Heart right ventricle (tissue), 16 donors: ENCODE data around the gene RAB31. TPM values are rescaled to one million over a fixed set of nuclear protein-coding genes. Genes with fewer than 3 reads are reported as not detected.

Experiments
- ATAC-seq, 8 donors: fragments of 200-7000 bp; cut with Tn5 transposase; one replicate each; pipeline ENCODE4 v1.9.1; 2020; ENCODE audit warnings: mild to moderate bottlenecking in 8 of 8, moderate library complexity in 8 of 8, moderate number of reproducible peaks in 1 of 8
- DNase-seq, 2 donors: peaks; one replicate each; pipeline ENCODE4 v3.0.0-alpha.2; 2020
- H3K27ac ChIP-seq, 10 donors: fragments of 200-600 bp; sonication (generic) in 2 of 10; one replicate each; pipeline versions ENCODE4 v1.5.0 to v1.8.0; 2020 to 2022; ENCODE audit warnings: mild to moderate bottlenecking in 3 of 10
- H3K27me3 ChIP-seq, 7 donors: fragments of 200-600 bp; one replicate each; pipeline ENCODE4 v1.8.0; 2021 to 2022; ENCODE audit warnings: mild to moderate bottlenecking in 2 of 7
- H3K36me3 ChIP-seq, 9 donors: fragments of 200-600 bp; sonication (generic) in 1 of 9; one replicate each; pipeline versions ENCODE4 v1.5.0 to v1.8.0; 2020 to 2022; ENCODE audit warnings: mild to moderate bottlenecking in 2 of 9
- H3K4me1 ChIP-seq, 9 donors: fragments of 200-600 bp; sonication (generic) in 1 of 9; one replicate each; pipeline versions ENCODE4 v1.5.0 to v1.8.0; 2020 to 2022; ENCODE audit warnings: mild to moderate bottlenecking in 4 of 9
- H3K4me3 ChIP-seq, 10 donors: fragments of 200-600 bp; sonication (generic) in 2 of 10; one replicate each; pipeline versions ENCODE4 v1.5.0 to v1.8.0; 2020 to 2022; ENCODE audit warnings: mild to moderate bottlenecking in 7 of 10, moderate library complexity in 2 of 10
- H3K9me3 ChIP-seq, 11 donors: fragments of 200-600 bp in 10 of 11; sonication (generic) in 2 of 11; one replicate each; pipeline versions ENCODE4 v1.5.0 to v1.8.0; 2013 to 2022; ENCODE audit warnings: mild to moderate bottlenecking in 2 of 11, control low read depth in 1 of 11, moderate library complexity in 1 of 11
- WGBS, 2 donors: extraction: QIAGEN DNeasy Blood & Tissue Kit; methylation state at CpG; one replicate each; pipeline ENCODE4 v1.1.7; 2013; ENCODE audit warnings: inconsistent platforms in 1 of 2; 5-methylcytosine and 5-hydroxymethylcytosine counted together
- intact Hi-C, 10 donors: fragments of 100-400 bp; cut with DNase I; formaldehyde crosslinking; loops; one replicate each; pipeline versions ENCODE4 v1.11.1 to v1.14.2; 2022
- polyA plus RNA-seq, 2 donors: library from polyadenylated mRNA; stranded (reverse); fragments of 200-250 nt; gene quantifications; one replicate each; pipeline ENCODE4 v1.2.3, GENCODE V29; 2013
- total RNA-seq, 10 donors: library from RNA; stranded (reverse); fragmentation: NEBNext Ultra II Directional in 3 of 10; extraction: Animal tissue kit (Norgen Biotek cat#: 25700) in 3 of 10; gene quantifications; one replicate each; pipeline versions ENCODE4 v1.2.1 to v1.2.4, GENCODE V29; 2021 to 2023
- TF ChIP-seq, protein P1 (sequence below), 9 donors: fragments of 200-600 bp; sonication (generic) in 2 of 9; IDR thresholded peaks; one replicate each; pipeline versions ENCODE4 v1.5.0 to v1.8.0; 2021 to 2022; ENCODE audit warnings: antibody characterized with exemption in 9 of 9, mild to moderate bottlenecking in 5 of 9, moderate library complexity in 1 of 9
- donor health status: Arrhythmogenic right ventricular cardiomyopathy.
- donor health status: ischemic (EF 13 %, LVEDD 7.1; RV severe dilation, severe dysfunction).
- donor health status: healthy with polysubstance abuse.
- donor health status: DM: no; HTN: yes; CAD: no.
- donor health status: DM: no; HTN: no; CAD: no.
- donor health status: ischemic (EF 25% LVEDD 6.9; RV normal size, moderate dysfunction).
- donor health status: ischemic (EF 25% LVEDD 5.7; RV mildly dilated, moderate dysfunction).
- donor health status: healthy.
- donor health status: DM: yes; HTN: yes; CAD: no.
- donor health status: Ischemic cardiomyopathy.
- donor health status: ischemic (EF 35%, LVEDD 5.7; RV mildly dilated, moderate dysfunction).
- donor health status: nonischemic (EF 11% LVEDD 7.7; RV severe dilation, severe dysfunction).
- donor health status: DM: yes; HTN: yes; CAD: no.
- donor health status: PGD.
- donor health status: ischemic (EF 29% LVEDD 5.4; RV normal size, mild dysfunction).
- donor health status: nonischemic (EF 23%, LVEDD 6.1; RV moderate dilation, normal function).

RAB31 gene
- total and polyA plus RNA-seq, 12 donors: 4.5 to 47.8 (median 16.6) TPM

- H3K4me3 ChIP-seq: no peak overlapping the region
- H3K4me1 ChIP-seq: peaks cover 0 to 62% (median 17%) of the 10 kb centered on the region in 9 donors
- WGBS, 2 donors: 83 to 90% methylated on average over 12 of the region's 12 CpGs
- TF ChIP-seq, protein P1, sequence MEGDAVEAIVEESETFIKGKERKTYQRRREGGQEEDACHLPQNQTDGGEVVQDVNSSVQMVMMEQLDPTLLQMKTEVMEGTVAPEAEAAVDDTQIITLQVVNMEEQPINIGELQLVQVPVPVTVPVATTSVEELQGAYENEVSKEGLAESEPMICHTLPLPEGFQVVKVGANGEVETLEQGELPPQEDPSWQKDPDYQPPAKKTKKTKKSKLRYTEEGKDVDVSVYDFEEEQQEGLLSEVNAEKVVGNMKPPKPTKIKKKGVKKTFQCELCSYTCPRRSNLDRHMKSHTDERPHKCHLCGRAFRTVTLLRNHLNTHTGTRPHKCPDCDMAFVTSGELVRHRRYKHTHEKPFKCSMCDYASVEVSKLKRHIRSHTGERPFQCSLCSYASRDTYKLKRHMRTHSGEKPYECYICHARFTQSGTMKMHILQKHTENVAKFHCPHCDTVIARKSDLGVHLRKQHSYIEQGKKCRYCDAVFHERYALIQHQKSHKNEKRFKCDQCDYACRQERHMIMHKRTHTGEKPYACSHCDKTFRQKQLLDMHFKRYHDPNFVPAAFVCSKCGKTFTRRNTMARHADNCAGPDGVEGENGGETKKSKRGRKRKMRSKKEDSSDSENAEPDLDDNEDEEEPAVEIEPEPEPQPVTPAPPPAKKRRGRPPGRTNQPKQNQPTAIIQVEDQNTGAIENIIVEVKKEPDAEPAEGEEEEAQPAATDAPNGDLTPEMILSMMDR (IDR thresholded peaks at IDR 0.05): no peak
- intact Hi-C loops: loop anchor here in 4 of 10 donors (5.0 to 10.0 kb wide), 4 partner anchors 66 to 218 kb away; partner anchors contain the start of gene VAPA (in 1 of the 4)
- H3K27me3 ChIP-seq: no peaks in the 10 kb centered on the region
- DNase-seq: no peak
- no peak for ATAC-seq
- H3K27ac ChIP-seq: peak overlapping the region in 3 of 10 donors; percentile 82 to 93 (median 93)
- H3K36me3 ChIP-seq: no peaks in the 10 kb centered on the region
- no peaks in the 10 kb centered on the region for H3K9me3 ChIP-seq
Measured at GRCh38 chr18:9706081-9706935, 1.8 kb upstream of the RAB31 start.

DNA sequence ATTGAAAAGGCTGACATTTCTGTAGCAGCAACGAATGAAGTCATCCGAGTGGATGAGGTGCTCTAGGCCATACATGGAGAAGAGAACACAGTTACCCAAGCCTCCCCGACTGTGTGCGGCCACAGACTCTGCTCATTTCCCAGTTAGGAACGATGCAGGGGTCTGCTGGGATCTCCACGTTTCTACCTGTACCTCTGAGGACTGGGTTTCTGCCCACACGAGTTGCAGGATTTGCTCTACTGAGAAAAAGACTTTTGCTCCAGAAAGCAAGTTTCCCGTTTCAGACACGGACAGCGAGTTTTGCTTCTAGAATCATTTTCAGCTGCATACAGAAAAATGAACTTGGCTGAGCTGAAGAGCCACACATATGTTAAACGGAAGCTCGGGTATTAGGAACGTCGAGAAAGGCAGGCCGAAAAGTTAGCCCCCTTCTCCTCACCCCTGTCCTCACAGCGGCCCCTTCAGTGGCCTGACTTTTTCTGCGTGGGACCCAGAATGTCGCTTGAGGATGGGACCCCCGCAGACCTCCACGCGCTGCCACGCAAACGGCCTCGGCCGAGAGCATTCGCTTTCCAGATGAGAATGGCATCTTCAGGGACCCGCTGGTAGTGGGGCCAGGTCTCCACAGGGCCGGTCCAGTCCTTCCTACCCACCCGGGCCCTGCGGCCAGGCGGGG lies 582 bp upstream of the RAB31 start:
- Histone ChIP-seq H3K4me1 (peaks cover 0 to 64% (median 18%) of the 10 kb centered on the region in 9 donors), H3K27me3 (no peaks in the 10 kb centered on the region), H3K36me3 (no peaks in the 10 kb centered on the region), H3K9me3 (no peaks in the 10 kb centered on the region), H3K27ac (peak overlapping the region; percentile 75 to 96 (median 88)), H3K4me3 (peak overlapping the region; percentile 18 to 89 (median 78))
- WGBS, 2 donors: 19% methylated on average over 30 to 31 of the region's 31 CpGs
- DNase-seq: no peak
- ATAC-seq: peak in 5 of 8 donors; percentile 3 to 20 (median 13)
- intact Hi-C loops: loop anchor here in 4 of 10 donors (5.0 to 10.0 kb wide), 4 partner anchors 65 to 217 kb away; partner anchors contain the start of gene VAPA (in 1 of the 4)
- TF ChIP-seq, protein P1 (IDR thresholded peaks at IDR 0.05): no peak

GRCh38 chr18:9708434-9709303 lies 568 bp downstream of the RAB31 start:
- intact Hi-C loops: loop anchor here in 4 of 10 donors (5.0 to 10.0 kb wide), 4 partner anchors 64 to 216 kb away; partner anchors contain the start of gene VAPA (in 1 of the 4)
- Histone ChIP-seq H3K27ac (peak overlapping the region; percentile 0 to 96 (median 88)), H3K4me1 (peaks cover 0 to 75% (median 18%) of the 10 kb centered on the region in 9 donors), H3K36me3 (no peaks in the 10 kb centered on the region), H3K27me3 (no peaks in the 10 kb centered on the region), H3K9me3 (no peaks in the 10 kb centered on the region), H3K4me3 (peak overlapping the region; percentile 23 to 89 (median 78))
- TF ChIP-seq, protein P1 (IDR thresholded peaks at IDR 0.05): peak in 1 of 9 donors; percentile 13
- DNase-seq: peak in 1 of 2 donors; percentile 23
- peak in 3 of 8 donors; percentile 6 to 10 (median 8) for ATAC-seq
- 1% methylated on average over 73 to 84 of the region's 84 CpGs for WGBS, 2 donors
